Renal cortical epithelial cell (primary cell): ENCODE results near the gene ADCY6. TPM values are rescaled to one million over a fixed set of nuclear protein-coding genes. Genes with fewer than 3 reads are reported as not detected.
A peak's percentile ranks its signal among the peaks of the same experiment; 100 is the strongest.
"Not testable (repeated sequence)": the region's sequence is repeated elsewhere in the genome, so short reads cannot be mapped to it uniquely, and the experiment has no call there.

Source experiments
- DNase-seq: peaks from one replicate; pipeline ENCODE4 v3.0.0-alpha.2; 2011; ENCODE audit warnings: low read depth
- total RNA-seq: library from RNA; depleted of rRNA; stranded (reverse); fragments of >200 nt; gene quantifications from 2 replicates; pipeline ENCODE4 v1.2.3, GENCODE V29; 2014

Gene ADCY6
- total RNA-seq, 1 donor from 2014 or later, result 83.9 TPM

- peak; percentile 60 for DNase-seq
Observed at GRCh38 chr12:48750769-48751356, 38.0 kb downstream of the ADCY6 start.

GRCh38 chr12:48750215-48750614 lies 38.7 kb downstream of the ADCY6 start:
- peak; percentile 64 for DNase-seq

- DNase-seq, result no peak
Observed at GRCh38 chr12:48744251-48745008, 44.5 kb downstream of the ADCY6 start.

DNA sequence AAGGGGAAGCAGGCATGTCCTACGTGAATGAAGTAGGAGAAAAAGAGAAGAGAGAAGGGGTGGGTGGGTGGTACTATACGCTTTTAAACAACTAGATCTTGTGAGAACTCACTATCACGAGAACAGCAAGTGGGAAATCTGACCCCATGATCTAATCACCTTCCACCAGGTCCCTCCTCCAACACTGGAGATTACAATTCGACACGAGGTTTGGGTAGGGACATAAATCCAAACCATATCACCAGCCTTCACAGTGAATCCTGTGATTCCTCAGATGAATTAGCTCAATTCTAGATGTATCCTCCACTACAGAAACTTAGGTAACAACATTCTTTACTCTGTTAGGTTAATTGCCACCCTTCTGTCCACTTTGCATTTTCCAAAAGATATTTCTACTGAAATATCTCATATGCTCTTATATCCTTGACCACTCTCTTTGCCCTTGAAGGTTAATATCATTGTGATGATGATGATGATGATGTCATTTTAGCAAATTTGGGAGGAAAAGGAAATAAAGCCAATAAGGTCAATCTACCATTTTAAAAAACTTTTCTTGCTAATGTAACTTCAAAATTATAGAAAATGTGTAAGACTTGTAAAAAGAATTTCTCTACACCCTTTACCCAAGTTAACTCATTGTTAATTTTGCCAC lies 49.1 kb downstream of the ADCY6 start:
- DNase-seq, result no peak

- DNase-seq, result no peak
Observed at GRCh38 chr12:48736456-48736855, 52.4 kb downstream of the ADCY6 start.

DNA sequence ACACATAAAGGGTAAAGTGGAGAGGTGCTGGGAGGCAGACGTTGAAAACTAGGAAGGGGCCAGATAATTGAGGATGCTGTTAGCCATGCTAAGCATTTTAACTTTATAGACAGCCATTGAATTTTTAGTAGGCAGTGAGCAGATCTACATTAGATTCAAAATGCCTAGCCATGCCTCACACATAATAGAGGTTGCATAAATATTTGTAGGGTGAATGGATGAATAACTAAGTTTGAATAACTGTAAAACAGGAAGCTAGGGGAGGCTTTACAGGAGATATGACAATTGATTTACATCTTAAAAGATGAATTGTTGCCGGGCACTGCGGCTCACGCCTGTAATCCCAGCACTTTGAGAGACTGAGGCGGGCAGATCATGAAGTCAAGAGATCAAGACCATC lies 60.1 kb downstream of the ADCY6 start:
- no peak for DNase-seq

DNA sequence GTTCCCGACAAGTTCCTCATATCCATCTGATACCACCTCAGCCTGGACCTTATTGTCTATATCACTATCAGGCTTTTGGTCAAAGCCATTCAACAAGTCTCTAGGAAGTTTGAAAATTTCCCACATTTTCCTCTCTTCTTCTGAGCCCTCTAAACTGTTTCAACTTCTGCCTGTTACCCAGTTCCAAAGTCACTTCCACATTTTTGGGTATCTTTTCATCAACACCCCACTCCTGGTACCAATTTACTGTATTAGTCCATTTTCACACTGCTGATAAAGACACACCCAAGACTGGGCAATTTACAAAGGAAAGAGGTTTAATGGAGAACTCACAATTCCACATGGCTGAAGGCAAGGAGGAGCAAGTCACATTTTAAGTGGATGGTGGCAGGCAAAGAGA lies 68.2 kb downstream of the ADCY6 start:
- DNase-seq, result not testable (repeated sequence)

GRCh38 chr12:48720171-48720570 lies 68.7 kb downstream of the ADCY6 start:
- not testable (repeated sequence) for DNase-seq

DNA sequence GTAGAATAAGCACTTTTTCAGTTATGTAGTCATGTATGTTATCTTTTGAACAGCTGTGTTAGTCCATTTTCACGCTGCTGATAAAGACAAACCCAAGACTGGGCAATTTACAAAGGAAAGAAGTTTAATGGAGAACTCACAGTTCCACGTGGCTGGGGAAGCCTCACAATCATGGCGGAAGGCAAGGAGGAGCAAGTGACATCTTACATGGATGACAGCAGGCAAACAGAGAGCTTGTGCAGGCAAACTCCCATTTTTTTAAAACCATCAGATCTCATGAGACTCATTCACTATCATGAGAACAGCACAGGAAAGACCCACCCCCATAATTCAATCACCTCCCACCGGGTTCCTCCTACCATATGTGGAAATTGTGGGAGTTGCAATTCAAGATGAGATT lies 69.9 kb downstream of the ADCY6 start:
- DNase-seq, result not testable (repeated sequence)

- peak; percentile 13 for DNase-seq
Observed at GRCh38 chr12:48717252-48717695, 71.6 kb downstream of the ADCY6 start.

- DNase-seq, result peak; percentile 100
Observed at GRCh38 chr12:48716493-48717251, 72.2 kb downstream of the ADCY6 start, which contains the start of gene CCNT1. CCNT1 (minus strand) TSS chr12:48716707; CDS start chr12:48716675, 32 bp downstream.

Other genes with a start within 250 kb of the ADCY6 start
- gene LALBA, start 219.0 kb downstream of the ADCY6 start, total RNA-seq, result not detected in 2 replicates
- gene KANSL2, start 106.9 kb downstream of the ADCY6 start, total RNA-seq, result 61.7 and 69.8 TPM in 2 replicates
- 22.6 and 36.4 TPM in 2 replicates for gene CCNT1, start 72.4 kb downstream of the ADCY6 start, total RNA-seq
- 20.7 and 31.1 TPM in 2 replicates for gene CACNB3, start 29.4 kb upstream of the ADCY6 start, total RNA-seq
- gene DDX23, start 63.1 kb upstream of the ADCY6 start, total RNA-seq, result 84.7 and 121 TPM in 2 replicates
- gene RND1, start 76.8 kb upstream of the ADCY6 start, total RNA-seq, result 0.40 and 17.4 TPM in 2 replicates
- gene FKBP11, start 136.4 kb upstream of the ADCY6 start, total RNA-seq, result 6.4 and 8.0 TPM in 2 replicates
- 50.7 and 95.9 TPM in 2 replicates for gene ARF3, start 168.4 kb upstream of the ADCY6 start, total RNA-seq
- gene WNT10B, start 182.6 kb upstream of the ADCY6 start, total RNA-seq, result 0.35 and 0.60 TPM in 2 replicates
- not detected in 2 replicates for gene WNT1, start 189.2 kb upstream of the ADCY6 start, total RNA-seq
- gene DDN, start 210.3 kb upstream of the ADCY6 start, total RNA-seq, result 0.05 TPM in 1 of 2 replicates, not detected in the other
- gene PRKAG1, start 229.7 kb upstream of the ADCY6 start, total RNA-seq, result 63.0 and 86.1 TPM in 2 replicates